Activated CD4-positive, alpha-beta T cell treated with anti-CD3 and anti-CD28 coated beads, Interleukin-2, amount 10 ng/mL, durations not matched to agents 7 days and 5 days (primary cell): Measurements from ENCODE around the gene ZCCHC7. TPM values are rescaled to one million over a fixed set of nuclear protein-coding genes. Genes with fewer than 3 reads are reported as not detected.

Experiments used
- CTCF ChIA-PET: fragments of 350-600 bp; sonication (Branson Sonifier 250); formaldehyde crosslinking; loops from one replicate; lab custom pipeline; 2021; ENCODE audit warnings: antibody characterized with exemption; lab: Charles Lee
- POLR2A ChIA-PET: fragments of 350-600 bp; sonication (Branson Sonifier 250); formaldehyde crosslinking; loops from one replicate; lab custom pipeline; 2021; ENCODE audit warnings: antibody characterized with exemption; lab: Charles Lee
- DNase-seq: peaks from one replicate; pipeline ENCODE4 v3.0.0-alpha.2; 2020
- H3K27ac Mint-ChIP-seq: one replicate; pipeline ENCODE4 v1.8.0; 2021; ENCODE audit warnings: mild to moderate bottlenecking, moderate library complexity, mixed read lengths
- H3K27me3 Mint-ChIP-seq: one replicate; pipeline ENCODE4 v1.8.0; 2021; ENCODE audit warnings: mixed read lengths
- H3K36me3 Mint-ChIP-seq: one replicate; pipeline ENCODE4 v1.8.0; 2021; ENCODE audit warnings: low read depth, mixed read lengths
- H3K4me1 Mint-ChIP-seq: one replicate; pipeline ENCODE4 v1.8.0; 2021; ENCODE audit warnings: mixed read lengths
- H3K4me3 Mint-ChIP-seq: one replicate; pipeline ENCODE4 v1.8.0; 2021; ENCODE audit warnings: mild to moderate bottlenecking, moderate library complexity, mixed read lengths
- H3K9me3 Mint-ChIP-seq: one replicate; pipeline ENCODE4 v1.8.0; 2021; ENCODE audit warnings: mixed read lengths
- total RNA-seq, 2 experiments: library from RNA; stranded (reverse); gene quantifications; one replicate each; pipeline ENCODE4 v1.2.3, GENCODE V29; 2021

ZCCHC7 gene
- total RNA-seq, 2 experiments from 2014 or later = 22.2 to 24.8 TPM

- no peak overlapping the region for H3K27ac Mint-ChIP-seq
- H3K27me3 Mint-ChIP-seq = peaks cover 7% of the 10 kb centered on the region
- H3K4me3 Mint-ChIP-seq = no peak overlapping the region
- no peaks in the 10 kb centered on the region for H3K36me3 Mint-ChIP-seq
- POLR2A ChIA-PET = no interaction called here
- H3K4me1 Mint-ChIP-seq = no peaks in the 10 kb centered on the region
- no peaks in the 10 kb centered on the region for H3K9me3 Mint-ChIP-seq
- DNase-seq = no peak
- CTCF ChIA-PET = interaction anchor here (0.8 kb wide), 1 partner anchor 11 kb away, joined by 4 read pairs; no protein-coding TSS in a partner anchor
These were observed 253.2 kb downstream of the ZCCHC7 start for GRCh38 chr9:37373621-37374020.

GRCh38 chr9:37374892-37375291 lies 254.5 kb downstream of the ZCCHC7 start:
- ChIA-PET POLR2A (no interaction called here), CTCF (interaction anchor here (1.3 kb wide), 1 partner anchor 24 kb away, joined by 3 read pairs; no protein-coding TSS in a partner anchor)
- H3K9me3 Mint-ChIP-seq = no peaks in the 10 kb centered on the region
- no peak overlapping the region for H3K4me3 Mint-ChIP-seq
- no peak overlapping the region for H3K27ac Mint-ChIP-seq
- no peaks in the 10 kb centered on the region for H3K4me1 Mint-ChIP-seq
- DNase-seq = no peak
- no peaks in the 10 kb centered on the region for H3K36me3 Mint-ChIP-seq
- H3K27me3 Mint-ChIP-seq = peaks cover 7% of the 10 kb centered on the region

- H3K27me3 Mint-ChIP-seq = peaks cover 7% of the 10 kb centered on the region
- H3K4me1 Mint-ChIP-seq = no peaks in the 10 kb centered on the region
- CTCF ChIA-PET = interaction anchor here (0.6 kb wide), 1 partner anchor 24 kb away, joined by 4 read pairs; no protein-coding TSS in a partner anchor
- H3K27ac Mint-ChIP-seq = no peak overlapping the region
- no peaks in the 10 kb centered on the region for H3K9me3 Mint-ChIP-seq
- POLR2A ChIA-PET = no interaction called here
- H3K36me3 Mint-ChIP-seq = no peaks in the 10 kb centered on the region
- no peak overlapping the region for H3K4me3 Mint-ChIP-seq
- no peak for DNase-seq
These were observed 257.6 kb downstream of the ZCCHC7 start for GRCh38 chr9:37377688-37378612.

GRCh38 chr9:37378613-37379004 lies 258.2 kb downstream of the ZCCHC7 start:
- peaks cover 7% of the 10 kb centered on the region for H3K27me3 Mint-ChIP-seq
- POLR2A ChIA-PET = no interaction called here
- H3K9me3 Mint-ChIP-seq = no peaks in the 10 kb centered on the region
- no peak overlapping the region for H3K4me3 Mint-ChIP-seq
- no peaks in the 10 kb centered on the region for H3K4me1 Mint-ChIP-seq
- DNase-seq = no peak
- CTCF ChIA-PET = no interaction called here
- no peaks in the 10 kb centered on the region for H3K36me3 Mint-ChIP-seq
- no peak overlapping the region for H3K27ac Mint-ChIP-seq

GRCh38 chr9:37379835-37380234 lies 259.5 kb downstream of the ZCCHC7 start:
- Mint-ChIP-seq H3K27me3 (peaks cover 5% of the 10 kb centered on the region), H3K4me1 (no peaks in the 10 kb centered on the region), H3K36me3 (no peaks in the 10 kb centered on the region), H3K4me3 (no peak overlapping the region), H3K9me3 (no peaks in the 10 kb centered on the region), H3K27ac (no peak overlapping the region)
- POLR2A ChIA-PET = no interaction called here
- DNase-seq = no peak
- CTCF ChIA-PET = no interaction called here

- DNase-seq = no peak
- no peak overlapping the region for H3K4me3 Mint-ChIP-seq
- no peaks in the 10 kb centered on the region for H3K9me3 Mint-ChIP-seq
- H3K27me3 Mint-ChIP-seq = peaks cover 5% of the 10 kb centered on the region
- CTCF ChIA-PET = interaction anchor here (0.7 kb wide), 1 partner anchor 9 kb away, joined by 3 read pairs; no protein-coding TSS in a partner anchor
- H3K4me1 Mint-ChIP-seq = no peaks in the 10 kb centered on the region
- no peak overlapping the region for H3K27ac Mint-ChIP-seq
- H3K36me3 Mint-ChIP-seq = no peaks in the 10 kb centered on the region
- POLR2A ChIA-PET = no interaction called here
These were observed 260.2 kb downstream of the ZCCHC7 start for GRCh38 chr9:37380570-37380969.

- Mint-ChIP-seq H3K27ac (no peak overlapping the region), H3K4me1 (no peaks in the 10 kb centered on the region), H3K9me3 (no peaks in the 10 kb centered on the region), H3K36me3 (no peaks in the 10 kb centered on the region), H3K27me3 (peaks cover 5% of the 10 kb centered on the region), H3K4me3 (no peak overlapping the region)
- DNase-seq = no peak
- CTCF ChIA-PET = interaction anchor here (0.7 kb wide), 1 partner anchor 9 kb away, joined by 3 read pairs; no protein-coding TSS in a partner anchor
- POLR2A ChIA-PET = no interaction called here
These were observed 260.8 kb downstream of the ZCCHC7 start for GRCh38 chr9:37381094-37381741.

- Mint-ChIP-seq H3K9me3 (no peaks in the 10 kb centered on the region), H3K36me3 (no peaks in the 10 kb centered on the region), H3K4me3 (no peak overlapping the region), H3K4me1 (no peaks in the 10 kb centered on the region), H3K27ac (no peak overlapping the region), H3K27me3 (no peaks in the 10 kb centered on the region)
- CTCF ChIA-PET = interaction anchor here (1.3 kb wide), 1 partner anchor 29 kb away, joined by 4 read pairs; no protein-coding TSS in a partner anchor
- no peak for DNase-seq
- POLR2A ChIA-PET = no interaction called here
These were observed 262.0 kb downstream of the ZCCHC7 start for GRCh38 chr9:37382161-37382981.

- Mint-ChIP-seq H3K4me1 (no peaks in the 10 kb centered on the region), H3K27ac (no peak overlapping the region)
- CTCF ChIA-PET = interaction anchor here (1.3 kb wide), 1 partner anchor 28 kb away, joined by 4 read pairs; no protein-coding TSS in a partner anchor
These were observed 262.6 kb downstream of the ZCCHC7 start for GRCh38 chr9:37382982-37383357.

GRCh38 chr9:37383393-37383792 lies 263.0 kb downstream of the ZCCHC7 start:
- Mint-ChIP-seq H3K36me3 (no peaks in the 10 kb centered on the region), H3K27me3 (no peaks in the 10 kb centered on the region), H3K9me3 (no peaks in the 10 kb centered on the region), H3K4me1 (no peaks in the 10 kb centered on the region), H3K27ac (no peak overlapping the region), H3K4me3 (no peak overlapping the region)
- POLR2A ChIA-PET = no interaction called here
- no peak for DNase-seq
- CTCF ChIA-PET = interaction anchor here (1.3 kb wide), 1 partner anchor 28 kb away, joined by 4 read pairs; no protein-coding TSS in a partner anchor

More at GRCh38 chr9:37382982-37383357, 262.6 kb downstream of the ZCCHC7 start:
- Mint-ChIP-seq H3K4me3 (no peak overlapping the region), H3K9me3 (no peaks in the 10 kb centered on the region), H3K36me3 (no peaks in the 10 kb centered on the region), H3K27me3 (no peaks in the 10 kb centered on the region)
- POLR2A ChIA-PET = no interaction called here
- DNase-seq = no peak

- H3K27me3 Mint-ChIP-seq = no peaks in the 10 kb centered on the region
These were observed 263.7 kb downstream of the ZCCHC7 start for GRCh38 chr9:37383876-37384746.

More at GRCh38 chr9:37383876-37384746, 263.7 kb downstream of the ZCCHC7 start:
- POLR2A ChIA-PET = no interaction called here
- Mint-ChIP-seq H3K36me3 (no peaks in the 10 kb centered on the region), H3K27ac (no peak overlapping the region), H3K4me3 (no peak overlapping the region), H3K9me3 (no peaks in the 10 kb centered on the region), H3K4me1 (no peaks in the 10 kb centered on the region)
- DNase-seq = no peak
- CTCF ChIA-PET = interaction anchor here (1.0 to 1.3 kb wide), 2 partner anchors 11 to 12 kb away, joined by 3 to 4 read pairs; no protein-coding TSS in a partner anchor
